SK-N-SH (cell line): Measurements from ENCODE around the gene ELAVL4. TPM values are rescaled to one million over a fixed set of nuclear protein-coding genes. Genes with fewer than 3 reads are reported as not detected.

Experiments
- CTCF ChIA-PET: fragments of 300-600, 350-600 bp; formaldehyde crosslinking; extraction: SDS; loops from one replicate; lab custom pipeline; 2021; lab: Yijun Ruan, JAX
- POLR2A ChIA-PET: fragments of 350-600 bp; sonication (Branson Sonifier 250); formaldehyde crosslinking; extraction: SDS; loops from one replicate; lab custom pipeline; 2020; ENCODE audit warnings: antibody characterized with exemption, inconsistent platforms; lab: Yijun Ruan, JAX
- DNase-seq: peaks from one replicate; pipeline ENCODE4 v3.0.0; 2012
- H2AFZ ChIP-seq: fragments of 200-600 bp; sonication (generic); 2 replicates; pipeline ENCODE4 v1.8.1; 2016; ENCODE audit warnings: antibody characterized with exemption, mild to moderate bottlenecking, low read depth
- H3F3A ChIP-seq: fragments of 200-600 bp; sonication (generic); replicated peaks from 2 replicates; pipeline ENCODE3; 2016; ENCODE audit warnings: antibody characterized with exemption, mild to moderate bottlenecking; ENCODE audit not compliant: insufficient read depth
- H3K27ac ChIP-seq, 2 experiments: fragments of 200-500 bp in 1 of 2; fragments of 200-600 bp in 1 of 2; sonication (Bioruptor generic) in 1 of 2; sonication (generic), shearing (Covaris generic) in 1 of 2; 2 replicates each; pipeline versions ENCODE4 v1.5.1 to v1.6.1; 2014 to 2016; ENCODE audit warnings: low read depth in 2 of 2, inconsistent platforms in 1 of 2, low read length in 1 of 2, mild to moderate bottlenecking in 1 of 2, mixed read lengths in 1 of 2
- H3K27me3 ChIP-seq: fragments of 200-600 bp; sonication (generic), shearing (Covaris generic); 2 replicates; pipeline ENCODE4 v1.6.1; 2016; ENCODE audit warnings: mixed run types; ENCODE audit not compliant: insufficient read depth
- H3K36me3 ChIP-seq, 2 experiments: fragments of 200-500 bp in 1 of 2; fragments of 200-600 bp in 1 of 2; sonication (Bioruptor generic) in 1 of 2; sonication (generic) in 1 of 2; replicated peaks in 1 of 2; 2 replicates each; pipeline versions ENCODE3 to v1.5.1; 2014 to 2016; ENCODE audit warnings: low read length in 1 of 2, mild to moderate bottlenecking in 1 of 2; ENCODE audit not compliant: insufficient read depth in 2 of 2, control insufficient read depth in 1 of 2
- H3K4me1 ChIP-seq, 2 experiments: fragments of 200-500 bp in 1 of 2; fragments of 200-600 bp in 1 of 2; sonication (Bioruptor generic) in 1 of 2; sonication (generic), shearing (Covaris generic) in 1 of 2; 2 replicates each; pipeline versions ENCODE4 v1.5.1 to v1.6.1; 2014 to 2016; ENCODE audit warnings: low read depth in 1 of 2, low read length in 1 of 2, mixed run types in 1 of 2; ENCODE audit not compliant: insufficient read depth in 2 of 2, control insufficient read depth in 1 of 2
- H3K4me2 ChIP-seq: fragments of 200-600 bp; sonication (generic), shearing (Covaris generic); 2 replicates; pipeline ENCODE4 v1.6.1; 2017; ENCODE audit warnings: mixed run types
- H3K4me3 ChIP-seq, 2 experiments: fragments of 200-500 bp in 1 of 2; fragments of 200-600 bp in 1 of 2; sonication (Bioruptor generic) in 1 of 2; sonication (generic), shearing (Covaris generic) in 1 of 2; 2 replicates each; pipeline versions ENCODE4 v1.5.1 to v1.8.1; 2014 to 2016; ENCODE audit warnings: low read depth in 2 of 2, inconsistent platforms in 1 of 2, low read length in 1 of 2, mild to moderate bottlenecking in 1 of 2, mixed read lengths in 1 of 2, moderate library complexity in 1 of 2
- H3K79me2 ChIP-seq: fragments of 200-600 bp; sonication (generic); 2 replicates; pipeline ENCODE4 v1.8.1; 2017; ENCODE audit warnings: mild to moderate bottlenecking; ENCODE audit not compliant: insufficient read depth
- H3K9ac ChIP-seq: fragments of 200-600 bp; sonication (generic); 2 replicates; pipeline ENCODE4 v1.6.1; 2017; ENCODE audit warnings: mixed run types
- H3K9me2 ChIP-seq: fragments of 200-600 bp; sonication (generic); 2 replicates; pipeline ENCODE4 v1.6.1; 2017; ENCODE audit warnings: mixed run types
- H3K9me3 ChIP-seq: fragments of 200-600 bp; sonication (generic); 2 replicates; pipeline ENCODE4 v1.6.1; 2017; ENCODE audit warnings: mixed run types, mild to moderate bottlenecking, moderate library complexity
- H4K20me1 ChIP-seq: fragments of 200-600 bp; sonication (generic); 2 replicates; pipeline ENCODE4 v1.6.1; 2017; ENCODE audit warnings: mild to moderate bottlenecking, mixed run types; ENCODE audit not compliant: insufficient read depth
- CHD2 ChIP-seq: fragments of 150-350 bp; IDR thresholded peaks from 2 replicates; pipeline ENCODE4 v1.6.1; 2018; ENCODE audit warnings: low read length; ENCODE audit not compliant: partially characterized antibody
- ELF1 ChIP-seq: IDR thresholded peaks from 2 replicates; pipeline ENCODE4 v1.4.0; 2012
- FOSL2 ChIP-seq: IDR thresholded peaks from 2 replicates; pipeline ENCODE4 v1.4.0; 2012; ENCODE audit warnings: low read depth, mild to moderate bottlenecking, moderate library complexity, borderline replicate concordance
- MXI1 ChIP-seq: IDR thresholded peaks from 2 replicates; pipeline ENCODE4 v1.6.1; 2012; ENCODE audit warnings: mild to moderate bottlenecking, low read depth, low read length, improper control_type of control experiment
- NRF1 ChIP-seq: IDR thresholded peaks from 2 replicates; pipeline ENCODE4 v1.6.1; 2012; ENCODE audit warnings: low read depth, mild to moderate bottlenecking, low read length
- POLR2AphosphoS5 ChIP-seq: IDR thresholded peaks from 2 replicates; pipeline ENCODE4 v1.6.1; 2012; ENCODE audit warnings: low read depth, low read length
- RAD21 ChIP-seq: IDR thresholded peaks from 2 replicates; pipeline ENCODE4 v1.6.1; 2012; ENCODE audit warnings: mild to moderate bottlenecking, low read length
- SMC3 ChIP-seq: IDR thresholded peaks from 2 replicates; pipeline ENCODE4 v1.6.1; 2012; ENCODE audit warnings: low read depth, low read length, improper control_type of control experiment
- YY1 ChIP-seq: IDR thresholded peaks from 2 replicates; pipeline ENCODE4 v1.4.0; 2012; ENCODE audit warnings: low read depth, mild to moderate bottlenecking
- WGBS: methylation state at CpG from one replicate; pipeline ENCODE4 v1.1.6; 2017; ENCODE audit warnings: low lambda C conversion rate; 5-methylcytosine and 5-hydroxymethylcytosine counted together
- polyA plus RNA-seq, 3 experiments: library from polyadenylated mRNA; depleted of rRNA; stranded (reverse); fragments of >200 nt; gene quantifications; 2 replicates each; pipeline ENCODE4 v1.2.3, GENCODE V29; 2012
- TF ChIP-seq, protein P1 (sequence below): fragments of 150-350 bp; IDR thresholded peaks from 2 replicates; pipeline ENCODE4 v1.6.1; 2016; ENCODE audit warnings: mild to moderate bottlenecking, low read depth, low read length
- TF ChIP-seq, protein P2 (sequence below): IDR thresholded peaks from 2 replicates; pipeline ENCODE4 v1.4.0; 2012; ENCODE audit warnings: low read depth, borderline replicate concordance
- TF ChIP-seq, protein P3 (sequence below): fragments of 200-600 bp; sonication (generic); IDR thresholded peaks from 2 replicates; pipeline ENCODE4 v1.6.1; 2017; ENCODE audit warnings: antibody characterized with exemption, mild to moderate bottlenecking, moderate library complexity
- TF ChIP-seq, protein P4 (sequence below): IDR thresholded peaks from 2 replicates; pipeline ENCODE4; 2012
- TF ChIP-seq, protein P5 (sequence below): IDR thresholded peaks from 2 replicates; pipeline ENCODE4 v1.4.0; 2012; ENCODE audit warnings: low read depth, borderline replicate concordance
- TF ChIP-seq, protein P6 (sequence below): fragments of 150-350 bp; IDR thresholded peaks from 2 replicates; pipeline ENCODE4 v1.6.1; 2017; ENCODE audit warnings: antibody characterized with exemption, low read length, low read depth, borderline replicate concordance

Gene ELAVL4
- polyA plus RNA-seq, 1 of the 3 experiments (the other 2 are of a cell fraction), result 2.7 TPM

DNA sequence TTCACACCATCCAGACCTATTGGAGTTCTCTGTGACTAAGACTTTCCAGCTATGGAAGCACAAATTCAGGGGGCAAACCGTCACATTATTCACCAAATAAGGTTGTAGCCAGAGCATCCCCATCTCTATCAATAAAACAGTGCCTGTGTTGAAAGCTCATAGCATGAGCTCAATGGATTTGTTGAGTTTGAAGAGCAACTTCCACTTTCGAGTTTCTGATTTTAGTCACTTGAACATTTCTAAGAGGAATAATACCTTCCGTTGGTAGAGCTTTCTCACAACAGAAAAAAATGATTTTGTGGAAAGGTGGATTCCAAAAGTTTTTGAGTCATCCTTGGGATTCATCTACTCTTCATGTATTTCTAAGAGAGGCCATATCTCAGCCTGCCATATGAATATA lies 13.0 kb upstream of the ELAVL4 start:
- WGBS, result 50% methylated on average over 3 of the region's 3 CpGs
- ChIA-PET CTCF (interaction anchor here (1.4 kb wide), 1 partner anchor 15 kb away, joined by 4 read pairs; no protein-coding TSS in a partner anchor), POLR2A (no interaction called here)
- DNase-seq, result no peak
- Histone ChIP-seq H3K4me3 (no peak overlapping the region), H3K27ac (no peak overlapping the region), H3K4me1 (no peaks in the 10 kb centered on the region; a peak in 1 of 4 replicates), H3K27me3 (no peaks in the 10 kb centered on the region), H3K9me3 (no peaks in the 10 kb centered on the region), H3K79me2 (no peaks in the 10 kb centered on the region), H3K9ac (no peak overlapping the region), H3K9me2 (no peaks in the 10 kb centered on the region), H2AFZ (no peak overlapping the region), H3K36me3 (no peaks in the 10 kb centered on the region), H3F3A (no peaks in the 10 kb centered on the region), H3K4me2 (no peak overlapping the region), H4K20me1 (no peaks in the 10 kb centered on the region)
- TF ChIP-seq, protein P1, sequence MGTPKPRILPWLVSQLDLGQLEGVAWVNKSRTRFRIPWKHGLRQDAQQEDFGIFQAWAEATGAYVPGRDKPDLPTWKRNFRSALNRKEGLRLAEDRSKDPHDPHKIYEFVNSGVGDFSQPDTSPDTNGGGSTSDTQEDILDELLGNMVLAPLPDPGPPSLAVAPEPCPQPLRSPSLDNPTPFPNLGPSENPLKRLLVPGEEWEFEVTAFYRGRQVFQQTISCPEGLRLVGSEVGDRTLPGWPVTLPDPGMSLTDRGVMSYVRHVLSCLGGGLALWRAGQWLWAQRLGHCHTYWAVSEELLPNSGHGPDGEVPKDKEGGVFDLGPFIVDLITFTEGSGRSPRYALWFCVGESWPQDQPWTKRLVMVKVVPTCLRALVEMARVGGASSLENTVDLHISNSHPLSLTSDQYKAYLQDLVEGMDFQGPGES, result no peak
- TF ChIP-seq NRF1 (no peak), ELF1 (no peak), CHD2 (no peak), POLR2AphosphoS5 (no peak), YY1 (no peak), FOSL2 (no peak), RAD21 (no peak), SMC3 (no peak), MXI1 (no peak)
- TF ChIP-seq, protein P2, sequence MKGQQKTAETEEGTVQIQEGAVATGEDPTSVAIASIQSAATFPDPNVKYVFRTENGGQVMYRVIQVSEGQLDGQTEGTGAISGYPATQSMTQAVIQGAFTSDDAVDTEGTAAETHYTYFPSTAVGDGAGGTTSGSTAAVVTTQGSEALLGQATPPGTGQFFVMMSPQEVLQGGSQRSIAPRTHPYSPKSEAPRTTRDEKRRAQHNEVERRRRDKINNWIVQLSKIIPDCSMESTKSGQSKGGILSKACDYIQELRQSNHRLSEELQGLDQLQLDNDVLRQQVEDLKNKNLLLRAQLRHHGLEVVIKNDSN, result no peak
- TF ChIP-seq, protein P3, sequence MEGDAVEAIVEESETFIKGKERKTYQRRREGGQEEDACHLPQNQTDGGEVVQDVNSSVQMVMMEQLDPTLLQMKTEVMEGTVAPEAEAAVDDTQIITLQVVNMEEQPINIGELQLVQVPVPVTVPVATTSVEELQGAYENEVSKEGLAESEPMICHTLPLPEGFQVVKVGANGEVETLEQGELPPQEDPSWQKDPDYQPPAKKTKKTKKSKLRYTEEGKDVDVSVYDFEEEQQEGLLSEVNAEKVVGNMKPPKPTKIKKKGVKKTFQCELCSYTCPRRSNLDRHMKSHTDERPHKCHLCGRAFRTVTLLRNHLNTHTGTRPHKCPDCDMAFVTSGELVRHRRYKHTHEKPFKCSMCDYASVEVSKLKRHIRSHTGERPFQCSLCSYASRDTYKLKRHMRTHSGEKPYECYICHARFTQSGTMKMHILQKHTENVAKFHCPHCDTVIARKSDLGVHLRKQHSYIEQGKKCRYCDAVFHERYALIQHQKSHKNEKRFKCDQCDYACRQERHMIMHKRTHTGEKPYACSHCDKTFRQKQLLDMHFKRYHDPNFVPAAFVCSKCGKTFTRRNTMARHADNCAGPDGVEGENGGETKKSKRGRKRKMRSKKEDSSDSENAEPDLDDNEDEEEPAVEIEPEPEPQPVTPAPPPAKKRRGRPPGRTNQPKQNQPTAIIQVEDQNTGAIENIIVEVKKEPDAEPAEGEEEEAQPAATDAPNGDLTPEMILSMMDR, result no peak
- TF ChIP-seq, protein P4, sequence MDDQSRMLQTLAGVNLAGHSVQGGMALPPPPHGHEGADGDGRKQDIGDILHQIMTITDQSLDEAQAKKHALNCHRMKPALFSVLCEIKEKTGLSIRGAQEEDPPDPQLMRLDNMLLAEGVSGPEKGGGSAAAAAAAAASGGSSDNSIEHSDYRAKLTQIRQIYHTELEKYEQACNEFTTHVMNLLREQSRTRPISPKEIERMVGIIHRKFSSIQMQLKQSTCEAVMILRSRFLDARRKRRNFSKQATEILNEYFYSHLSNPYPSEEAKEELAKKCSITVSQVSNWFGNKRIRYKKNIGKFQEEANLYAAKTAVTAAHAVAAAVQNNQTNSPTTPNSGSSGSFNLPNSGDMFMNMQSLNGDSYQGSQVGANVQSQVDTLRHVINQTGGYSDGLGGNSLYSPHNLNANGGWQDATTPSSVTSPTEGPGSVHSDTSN, result no peak
- TF ChIP-seq, protein P5, sequence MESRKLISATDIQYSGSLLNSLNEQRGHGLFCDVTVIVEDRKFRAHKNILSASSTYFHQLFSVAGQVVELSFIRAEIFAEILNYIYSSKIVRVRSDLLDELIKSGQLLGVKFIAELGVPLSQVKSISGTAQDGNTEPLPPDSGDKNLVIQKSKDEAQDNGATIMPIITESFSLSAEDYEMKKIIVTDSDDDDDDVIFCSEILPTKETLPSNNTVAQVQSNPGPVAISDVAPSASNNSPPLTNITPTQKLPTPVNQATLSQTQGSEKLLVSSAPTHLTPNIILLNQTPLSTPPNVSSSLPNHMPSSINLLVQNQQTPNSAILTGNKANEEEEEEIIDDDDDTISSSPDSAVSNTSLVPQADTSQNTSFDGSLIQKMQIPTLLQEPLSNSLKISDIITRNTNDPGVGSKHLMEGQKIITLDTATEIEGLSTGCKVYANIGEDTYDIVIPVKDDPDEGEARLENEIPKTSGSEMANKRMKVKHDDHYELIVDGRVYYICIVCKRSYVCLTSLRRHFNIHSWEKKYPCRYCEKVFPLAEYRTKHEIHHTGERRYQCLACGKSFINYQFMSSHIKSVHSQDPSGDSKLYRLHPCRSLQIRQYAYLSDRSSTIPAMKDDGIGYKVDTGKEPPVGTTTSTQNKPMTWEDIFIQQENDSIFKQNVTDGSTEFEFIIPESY, result no peak
- TF ChIP-seq, protein P6, sequence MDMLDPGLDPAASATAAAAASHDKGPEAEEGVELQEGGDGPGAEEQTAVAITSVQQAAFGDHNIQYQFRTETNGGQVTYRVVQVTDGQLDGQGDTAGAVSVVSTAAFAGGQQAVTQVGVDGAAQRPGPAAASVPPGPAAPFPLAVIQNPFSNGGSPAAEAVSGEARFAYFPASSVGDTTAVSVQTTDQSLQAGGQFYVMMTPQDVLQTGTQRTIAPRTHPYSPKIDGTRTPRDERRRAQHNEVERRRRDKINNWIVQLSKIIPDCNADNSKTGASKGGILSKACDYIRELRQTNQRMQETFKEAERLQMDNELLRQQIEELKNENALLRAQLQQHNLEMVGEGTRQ, result no peak
